PC-3 (cell line): ENCODE results near the gene VAV3.

Experiments
- CTCF ChIP-seq: fragments of 300-600 bp; sonication (generic); conservative IDR thresholded peaks from 2 replicates; pipeline ENCODE4 v1.5.1; 2017; ENCODE audit warnings: antibody characterized with exemption, low read depth, mild to moderate bottlenecking, low read length
- EZH2 ChIP-seq: fragments of 300-600 bp; sonication (generic); IDR thresholded peaks from one replicate; pipeline ENCODE4 v1.6.1; 2017; ENCODE audit warnings: antibody characterized with exemption, mild to moderate bottlenecking, low read length; ENCODE audit not compliant: unreplicated experiment

DNA sequence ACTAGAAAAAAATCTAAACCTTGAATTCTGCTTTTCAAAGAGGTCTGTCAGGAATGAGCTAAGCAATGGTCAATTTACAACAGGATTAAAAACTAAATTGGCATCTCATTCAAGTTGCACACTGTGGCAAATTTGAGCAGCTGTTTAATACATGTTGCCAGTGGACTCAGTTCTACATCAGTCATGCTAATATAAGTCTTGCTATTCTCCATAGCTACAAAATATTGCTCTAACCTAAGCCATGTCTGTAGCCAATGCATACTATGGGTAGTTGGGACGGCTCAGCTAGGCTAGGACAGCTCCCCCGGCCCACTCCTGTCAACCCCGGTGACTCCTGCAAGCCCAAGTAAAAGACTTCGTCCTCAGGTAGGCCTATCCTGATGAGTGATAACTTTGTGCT, 10.9 kb upstream of the VAV3 start:
- TF ChIP-seq CTCF (no peak), EZH2 (no peak)
